HG03103 (cell line): Measurements from ENCODE around the gene TRPM3.

Source experiments
- ATAC-seq: cut with Tn5 transposase; IDR thresholded peaks from one replicate; pipeline ENCODE4 v1.9.1; 2021; ENCODE audit warnings: low read depth; ENCODE audit not compliant: unreplicated experiment

The TRPM3 gene

GRCh38 chr9:70594386-70594944 lies 527.0 kb downstream of the TRPM3 start:
- ATAC-seq = no peak

DNA sequence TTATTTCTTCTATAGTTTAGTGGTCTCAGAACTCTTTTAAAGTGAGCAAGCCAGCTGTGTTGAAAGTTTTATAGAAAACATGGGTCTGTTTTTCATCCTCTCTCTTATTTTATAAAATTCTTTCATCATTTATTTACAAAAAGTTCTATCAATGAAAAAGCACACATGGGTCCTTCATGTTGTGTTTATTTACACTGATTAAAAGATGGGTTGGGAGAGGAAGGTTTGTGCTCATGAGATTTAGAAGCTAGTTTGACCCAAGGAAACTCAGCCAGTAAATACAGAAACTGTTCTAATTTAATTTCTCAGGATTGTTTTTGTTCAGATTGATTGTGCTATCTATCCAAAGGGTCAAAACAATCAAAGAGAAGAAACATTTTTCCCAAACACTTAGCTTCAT lies 528.2 kb downstream of the TRPM3 start:
- no peak for ATAC-seq

GRCh38 chr9:70590315-70590677 lies 531.1 kb downstream of the TRPM3 start:
- no peak for ATAC-seq

GRCh38 chr9:70589571-70590314 lies 531.7 kb downstream of the TRPM3 start:
- no peak for ATAC-seq

DNA sequence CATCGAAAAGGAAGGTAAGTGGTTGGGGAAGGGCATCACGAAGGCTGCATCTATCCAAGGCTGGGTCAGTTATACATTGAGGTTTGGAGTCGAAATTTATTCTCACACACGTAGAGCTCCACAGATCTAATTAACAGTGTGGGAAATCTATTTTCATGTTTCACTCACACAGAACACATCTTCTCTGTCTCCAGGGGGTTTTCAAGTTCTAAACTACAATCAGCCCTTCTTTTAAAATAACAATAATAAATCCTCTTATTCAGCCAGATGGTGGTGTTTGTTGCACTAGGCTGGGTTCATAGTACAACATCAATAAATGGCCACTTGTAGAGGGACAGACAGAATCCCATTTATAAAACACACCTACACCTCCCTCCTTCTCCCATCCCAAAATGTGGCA lies 532.4 kb downstream of the TRPM3 start:
- ATAC-seq = no peak

DNA sequence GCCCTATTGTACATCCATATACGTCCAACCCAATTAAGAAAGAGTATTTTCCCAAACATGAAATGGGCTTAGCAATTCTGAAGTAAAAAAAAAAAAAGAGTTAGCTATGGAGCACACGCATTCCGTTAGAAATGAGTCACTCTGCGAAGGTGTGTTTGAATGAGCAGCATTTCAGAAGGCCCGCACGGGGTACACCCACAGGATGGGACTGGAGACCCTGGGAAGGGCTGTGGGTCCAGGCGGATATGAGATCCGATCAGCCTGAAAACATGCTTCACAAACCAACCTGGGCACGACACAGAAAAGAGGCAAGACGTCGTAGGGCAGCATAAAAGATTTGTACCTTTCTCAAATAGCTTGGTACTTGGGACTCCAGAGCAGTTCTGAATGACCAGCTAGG lies 533.0 kb downstream of the TRPM3 start:
- no peak for ATAC-seq

DNA sequence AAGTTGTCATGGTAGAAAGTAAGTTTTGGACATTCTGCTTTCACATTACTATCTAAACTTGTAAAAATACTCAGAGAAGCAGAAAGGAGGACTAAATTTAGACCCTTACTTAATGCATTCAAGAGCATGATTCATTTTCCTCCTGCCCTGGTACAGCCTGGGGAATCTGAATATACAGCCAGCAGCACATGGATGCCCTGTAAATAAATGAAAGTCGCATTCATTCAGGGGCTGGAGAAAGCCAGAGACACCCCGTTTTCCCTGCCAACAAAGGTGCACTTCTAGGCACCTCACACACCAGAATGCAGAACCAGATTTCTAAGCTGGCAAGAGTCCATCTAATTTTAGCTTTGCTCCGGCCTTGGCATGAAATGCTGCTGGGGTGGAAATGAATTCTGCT lies 534.2 kb downstream of the TRPM3 start:
- ATAC-seq = no peak

GRCh38 chr9:70586476-70586875 lies 534.9 kb downstream of the TRPM3 start:
- no peak for ATAC-seq

DNA sequence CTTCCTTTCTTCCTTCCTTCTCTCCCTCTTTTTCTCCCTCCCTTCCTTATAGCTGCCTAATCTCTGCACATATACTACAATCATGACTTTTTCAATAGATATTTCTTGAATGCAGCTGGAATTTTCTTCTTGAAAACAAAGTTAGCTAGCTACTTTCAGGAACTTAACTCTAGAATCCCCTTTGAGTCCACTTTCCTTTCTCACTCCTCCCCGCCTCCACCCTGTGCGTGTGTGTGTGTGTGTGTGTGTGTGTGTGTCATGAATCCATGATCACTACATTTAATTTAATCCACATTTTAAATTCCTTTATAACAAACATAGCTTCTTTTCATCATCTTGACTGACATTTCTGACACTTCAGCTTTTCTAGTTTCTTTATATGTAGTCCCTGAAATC lies 539.5 kb downstream of the TRPM3 start:
- ATAC-seq = no peak

GRCh38 chr9:70581214-70581954 lies 540.0 kb downstream of the TRPM3 start:
- no peak for ATAC-seq

GRCh38 chr9:70580606-70581195 lies 540.7 kb downstream of the TRPM3 start:
- ATAC-seq = no peak

GRCh38 chr9:70579686-70580085 lies 541.7 kb downstream of the TRPM3 start:
- ATAC-seq = no peak

DNA sequence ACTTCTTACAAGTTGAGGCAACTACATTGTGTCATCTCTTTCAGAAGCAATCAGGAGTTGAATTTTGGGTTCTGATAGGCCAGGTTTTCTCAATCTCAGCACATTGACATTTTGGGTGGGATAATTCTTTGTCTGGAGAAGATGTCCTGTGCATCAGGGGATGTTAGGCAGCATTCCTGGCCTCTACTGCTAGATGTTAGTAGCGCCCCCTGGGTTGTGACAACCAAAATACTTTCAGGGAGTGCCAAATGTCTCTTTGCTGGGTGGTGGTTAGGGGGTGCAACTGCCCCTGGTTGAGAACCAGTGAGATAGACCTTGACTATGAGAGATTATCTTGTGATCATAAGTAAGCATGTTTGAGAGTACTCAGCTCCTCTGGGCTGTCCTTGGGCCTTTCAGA lies 542.7 kb downstream of the TRPM3 start:
- no peak for ATAC-seq

GRCh38 chr9:70577671-70578070 lies 543.8 kb downstream of the TRPM3 start:
- no peak for ATAC-seq

DNA sequence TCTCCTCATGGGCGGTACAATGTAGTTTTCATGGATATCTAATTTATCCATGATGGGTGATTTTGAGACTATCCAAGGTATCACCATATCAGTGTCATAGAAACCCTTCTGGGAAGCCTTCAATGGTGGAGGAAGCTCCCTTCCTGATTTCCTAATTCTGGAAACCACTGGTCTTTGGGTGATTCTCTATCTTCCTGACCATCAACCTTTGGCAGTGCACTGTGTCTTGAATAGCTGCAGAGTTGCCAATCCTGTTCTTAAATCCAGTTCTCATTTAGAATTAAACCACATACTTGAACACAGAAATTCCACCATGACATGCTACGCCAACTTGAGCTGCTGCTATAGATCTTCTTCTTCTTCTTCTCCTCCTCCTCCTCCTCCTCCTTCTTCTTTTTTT lies 545.3 kb downstream of the TRPM3 start:
- ATAC-seq = no peak

DNA sequence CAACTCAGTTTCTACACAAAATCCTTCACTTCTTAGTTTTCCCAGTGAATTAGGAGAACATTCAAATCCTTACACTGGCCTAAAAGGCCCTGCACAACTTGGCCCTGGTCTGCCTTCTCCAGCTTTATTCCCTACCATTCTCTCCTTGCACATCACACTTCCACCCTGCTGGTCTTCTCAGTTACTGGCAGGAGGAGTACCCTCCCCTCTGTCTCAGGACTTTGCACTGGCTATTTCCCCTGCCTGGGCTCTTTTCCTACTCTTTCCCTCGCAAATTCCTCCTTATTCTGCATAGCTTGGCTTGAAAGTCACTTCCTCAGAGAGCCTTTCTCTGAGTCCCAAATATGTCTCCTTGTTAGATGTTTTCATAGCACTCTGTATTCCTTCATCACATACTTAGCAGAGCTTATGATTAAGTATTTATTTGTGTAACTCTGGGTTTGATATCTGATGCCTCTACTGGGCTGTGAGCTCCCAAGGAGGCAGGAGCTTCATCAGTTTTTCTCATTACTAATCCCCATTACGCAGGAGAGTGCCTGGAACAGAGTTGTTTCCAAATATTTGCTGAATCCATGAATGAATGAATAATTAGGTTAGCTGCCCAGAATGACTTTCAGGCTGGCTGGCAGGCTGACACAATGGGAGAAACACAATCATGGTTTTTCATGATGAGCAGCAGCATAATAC lies 547.1 kb downstream of the TRPM3 start:
- ATAC-seq = no peak

GRCh38 chr9:70573308-70573707 lies 548.1 kb downstream of the TRPM3 start:
- ATAC-seq = no peak

- no peak for ATAC-seq
Observed at GRCh38 chr9:70571258-70571657, 550.2 kb downstream of the TRPM3 start.

- no peak for ATAC-seq
Observed at GRCh38 chr9:70569791-70570190, 551.6 kb downstream of the TRPM3 start.

- no peak for ATAC-seq
Observed at GRCh38 chr9:70569070-70569772, 552.2 kb downstream of the TRPM3 start.
